OCI-LY1 (cell line): ENCODE measurements around the gene PARD6A.
"Not testable (repeated sequence)": the region's sequence is repeated elsewhere in the genome, so short reads cannot be mapped to it uniquely, and the experiment has no call there.

Experiments
- H2AFZ ChIP-seq: fragments of 200-600 bp; sonication (generic), shearing (Covaris generic); 2 replicates; pipeline ENCODE4 v1.6.0; 2014; ENCODE audit warnings: antibody characterized with exemption, mild to moderate bottlenecking, low read length
- H3F3A ChIP-seq: fragments of 200-600 bp; sonication (generic), shearing (Covaris generic); 2 replicates; pipeline ENCODE4 v1.6.0; 2014; ENCODE audit warnings: mild to moderate bottlenecking, antibody characterized with exemption, low read length, moderate library complexity; ENCODE audit not compliant: insufficient read depth
- H3K27ac ChIP-seq: fragments of 200-600 bp; sonication (generic); 2 replicates; pipeline ENCODE4 v1.5.1; 2014; ENCODE audit warnings: low read length, mixed run types, mild to moderate bottlenecking, low read depth; ENCODE audit not compliant: poor library complexity, severe bottlenecking
- H3K27me3 ChIP-seq: fragments of 200-600 bp; sonication (generic); 2 replicates; pipeline ENCODE4 v1.6.0; 2014; ENCODE audit warnings: antibody characterized with exemption, mild to moderate bottlenecking, low read length, moderate library complexity; ENCODE audit not compliant: insufficient read depth
- H3K36me3 ChIP-seq: fragments of 200-600 bp; sonication (generic); 2 replicates; pipeline ENCODE4 v1.6.1; 2014; ENCODE audit warnings: mild to moderate bottlenecking, antibody characterized with exemption, low read length, moderate library complexity, mixed read lengths; ENCODE audit not compliant: insufficient read depth
- H3K4me1 ChIP-seq: fragments of 200-600 bp; sonication (generic); 2 replicates; pipeline ENCODE4 v1.5.1; 2014; ENCODE audit warnings: mild to moderate bottlenecking, low read length, moderate library complexity; ENCODE audit not compliant: insufficient read depth, severe bottlenecking
- H3K4me2 ChIP-seq: fragments of 200-600 bp; sonication (generic), shearing (Covaris generic); 2 replicates; pipeline ENCODE4 v1.6.1; 2014; ENCODE audit warnings: low read length
- H3K4me3 ChIP-seq: fragments of 200-600 bp; sonication (generic); 2 replicates; pipeline ENCODE4 v1.5.1; 2014; ENCODE audit warnings: low read length, low read depth, mild to moderate bottlenecking, mixed read lengths; ENCODE audit not compliant: poor library complexity, severe bottlenecking
- H3K79me2 ChIP-seq: fragments of 200-600 bp; shearing (Covaris generic); 2 replicates; pipeline ENCODE4 v1.6.1; 2016; ENCODE audit warnings: mixed run types, low read length, mixed read lengths; ENCODE audit not compliant: insufficient read depth
- H3K9ac ChIP-seq: fragments of 200-600 bp; sonication (generic), shearing (Covaris generic); 2 replicates; pipeline ENCODE4 v1.6.1; 2014; ENCODE audit warnings: mild to moderate bottlenecking, low read length, mixed read lengths
- H3K9me2 ChIP-seq: fragments of 200-600 bp; sonication (generic), shearing (Covaris generic); 2 replicates; pipeline ENCODE4 v1.6.1; 2014; ENCODE audit warnings: low read depth, mild to moderate bottlenecking, low read length, mixed read lengths
- H3K9me3 ChIP-seq: fragments of 200-600 bp; shearing (Covaris generic); 2 replicates; pipeline ENCODE4 v1.6.1; 2014; ENCODE audit warnings: low read length, mixed read lengths
- H4K20me1 ChIP-seq: fragments of 200-600 bp; sonication (generic), shearing (Covaris generic); 2 replicates; pipeline ENCODE4 v1.6.0; 2016; ENCODE audit warnings: mild to moderate bottlenecking, low read length; ENCODE audit not compliant: insufficient read depth
- EZH2 ChIP-seq: fragments of 200-600 bp; sonication (generic), shearing (Covaris generic); IDR thresholded peaks from 2 replicates; pipeline ENCODE4 v1.8.0; 2017; ENCODE audit warnings: borderline replicate concordance, mixed run types, mild to moderate bottlenecking, antibody characterized with exemption, low read length, moderate library complexity, mixed read lengths
- TF ChIP-seq, protein P1 (sequence below): fragments of 200-600 bp; sonication (generic), shearing (Covaris generic); IDR thresholded peaks from 2 replicates; pipeline ENCODE4 v1.5.1; 2017; ENCODE audit warnings: mild to moderate bottlenecking, antibody characterized with exemption, low read length, moderate library complexity, mixed read lengths

PARD6A gene

DNA sequence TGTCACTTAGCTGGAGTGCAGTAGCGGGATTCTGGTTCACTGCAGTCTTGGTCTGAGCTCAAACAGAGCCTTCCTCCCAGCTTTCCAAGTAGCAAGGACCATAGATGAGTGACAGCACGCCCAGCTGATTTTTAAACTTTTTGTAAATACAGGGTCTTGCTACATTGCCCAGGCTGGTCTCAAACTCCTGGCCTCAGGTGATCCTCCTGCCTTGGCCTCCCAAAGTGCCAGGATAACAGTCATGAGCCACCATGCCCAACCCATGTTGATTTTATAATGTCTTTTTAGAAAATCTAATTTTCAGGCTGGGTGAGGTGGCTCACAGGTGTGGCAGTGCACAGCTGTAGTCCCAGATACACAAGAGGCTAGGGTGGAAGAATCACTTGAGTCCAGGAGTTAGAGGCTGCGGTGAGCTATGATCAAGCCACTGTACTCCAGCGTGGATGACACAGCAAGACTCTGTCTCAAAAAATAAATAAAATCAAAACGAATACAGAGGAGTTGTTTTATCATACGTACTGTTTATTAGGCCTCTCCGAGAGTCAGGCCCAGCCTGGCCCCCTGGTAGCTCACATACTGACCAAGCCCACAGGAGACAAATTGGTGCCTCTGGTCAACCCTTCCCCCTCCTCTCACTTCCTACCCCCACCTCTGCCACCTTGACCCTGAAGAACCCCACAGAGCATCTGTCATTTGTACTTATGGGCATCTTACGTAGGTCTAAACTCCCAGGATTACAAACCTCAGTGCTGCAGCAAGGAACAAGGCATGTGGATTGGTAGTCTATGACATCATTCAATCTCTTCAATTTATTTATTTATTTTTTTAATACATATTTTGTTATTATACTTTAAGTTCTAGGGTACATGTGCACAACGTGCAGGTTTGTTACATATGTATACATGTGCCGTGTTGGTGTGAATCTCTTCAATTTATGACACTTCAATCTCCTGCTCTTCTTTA lies 19.5 kb downstream of the PARD6A start:
- H3K27me3 ChIP-seq, result no peaks in the 10 kb centered on the region
- no peak overlapping the region for H2AFZ ChIP-seq
- TF ChIP-seq, protein P1, sequence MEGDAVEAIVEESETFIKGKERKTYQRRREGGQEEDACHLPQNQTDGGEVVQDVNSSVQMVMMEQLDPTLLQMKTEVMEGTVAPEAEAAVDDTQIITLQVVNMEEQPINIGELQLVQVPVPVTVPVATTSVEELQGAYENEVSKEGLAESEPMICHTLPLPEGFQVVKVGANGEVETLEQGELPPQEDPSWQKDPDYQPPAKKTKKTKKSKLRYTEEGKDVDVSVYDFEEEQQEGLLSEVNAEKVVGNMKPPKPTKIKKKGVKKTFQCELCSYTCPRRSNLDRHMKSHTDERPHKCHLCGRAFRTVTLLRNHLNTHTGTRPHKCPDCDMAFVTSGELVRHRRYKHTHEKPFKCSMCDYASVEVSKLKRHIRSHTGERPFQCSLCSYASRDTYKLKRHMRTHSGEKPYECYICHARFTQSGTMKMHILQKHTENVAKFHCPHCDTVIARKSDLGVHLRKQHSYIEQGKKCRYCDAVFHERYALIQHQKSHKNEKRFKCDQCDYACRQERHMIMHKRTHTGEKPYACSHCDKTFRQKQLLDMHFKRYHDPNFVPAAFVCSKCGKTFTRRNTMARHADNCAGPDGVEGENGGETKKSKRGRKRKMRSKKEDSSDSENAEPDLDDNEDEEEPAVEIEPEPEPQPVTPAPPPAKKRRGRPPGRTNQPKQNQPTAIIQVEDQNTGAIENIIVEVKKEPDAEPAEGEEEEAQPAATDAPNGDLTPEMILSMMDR, result no peak
- no peak for TF ChIP-seq EZH2
- peaks cover 30% of the 10 kb centered on the region; the same call in 1 of the 2 replicates for H3K36me3 ChIP-seq
- H3K4me3 ChIP-seq, result no peak overlapping the region
- no peaks in the 10 kb centered on the region for H3K9me2 ChIP-seq
- H3F3A ChIP-seq, result no peaks in the 10 kb centered on the region
- no peak overlapping the region for H3K27ac ChIP-seq
- no peaks in the 10 kb centered on the region for H4K20me1 ChIP-seq
- H3K9me3 ChIP-seq, result no peaks in the 10 kb centered on the region
- H3K4me1 ChIP-seq, result peaks cover under 1% of the 10 kb centered on the region
- no peak overlapping the region for H3K4me2 ChIP-seq
- H3K79me2 ChIP-seq, result no peaks in the 10 kb centered on the region
- no peak overlapping the region for H3K9ac ChIP-seq

DNA sequence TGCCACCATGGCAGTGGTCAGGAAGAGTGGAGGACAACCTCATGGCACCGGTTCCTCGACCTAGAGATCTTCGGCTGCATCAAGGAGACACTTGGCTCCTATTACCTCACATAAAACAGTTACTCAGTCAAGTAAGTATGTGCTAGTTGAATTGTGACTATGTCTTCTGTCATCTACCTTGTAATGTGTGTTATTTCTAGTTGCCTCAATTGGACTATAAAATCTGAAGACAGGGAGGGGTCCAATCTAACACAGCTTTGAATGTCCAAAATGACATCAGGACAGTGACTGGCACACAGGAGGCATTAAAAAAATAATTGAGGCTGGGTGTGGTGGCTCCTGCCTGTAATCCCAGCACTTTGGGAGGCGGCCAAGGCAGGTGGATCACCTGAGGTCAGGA lies 23.0 kb downstream of the PARD6A start:
- H3K9me2 ChIP-seq, result no peaks in the 10 kb centered on the region
- H3K79me2 ChIP-seq, result no peaks in the 10 kb centered on the region
- peaks cover 27% of the 10 kb centered on the region; the same call in 1 of the 2 replicates for H3K36me3 ChIP-seq
- no peak overlapping the region for H3K4me3 ChIP-seq
- no peak overlapping the region for H3K4me2 ChIP-seq
- no peaks in the 10 kb centered on the region for H3F3A ChIP-seq
- no peaks in the 10 kb centered on the region for H3K9me3 ChIP-seq
- H2AFZ ChIP-seq, result no peak overlapping the region
- no peak overlapping the region for H3K9ac ChIP-seq
- H4K20me1 ChIP-seq, result no peaks in the 10 kb centered on the region
- H3K4me1 ChIP-seq, result peaks cover 15% of the 10 kb centered on the region
- no peak overlapping the region for H3K27ac ChIP-seq
- H3K27me3 ChIP-seq, result no peaks in the 10 kb centered on the region
- TF ChIP-seq, protein P1, result no peak
- no peak for TF ChIP-seq EZH2

DNA sequence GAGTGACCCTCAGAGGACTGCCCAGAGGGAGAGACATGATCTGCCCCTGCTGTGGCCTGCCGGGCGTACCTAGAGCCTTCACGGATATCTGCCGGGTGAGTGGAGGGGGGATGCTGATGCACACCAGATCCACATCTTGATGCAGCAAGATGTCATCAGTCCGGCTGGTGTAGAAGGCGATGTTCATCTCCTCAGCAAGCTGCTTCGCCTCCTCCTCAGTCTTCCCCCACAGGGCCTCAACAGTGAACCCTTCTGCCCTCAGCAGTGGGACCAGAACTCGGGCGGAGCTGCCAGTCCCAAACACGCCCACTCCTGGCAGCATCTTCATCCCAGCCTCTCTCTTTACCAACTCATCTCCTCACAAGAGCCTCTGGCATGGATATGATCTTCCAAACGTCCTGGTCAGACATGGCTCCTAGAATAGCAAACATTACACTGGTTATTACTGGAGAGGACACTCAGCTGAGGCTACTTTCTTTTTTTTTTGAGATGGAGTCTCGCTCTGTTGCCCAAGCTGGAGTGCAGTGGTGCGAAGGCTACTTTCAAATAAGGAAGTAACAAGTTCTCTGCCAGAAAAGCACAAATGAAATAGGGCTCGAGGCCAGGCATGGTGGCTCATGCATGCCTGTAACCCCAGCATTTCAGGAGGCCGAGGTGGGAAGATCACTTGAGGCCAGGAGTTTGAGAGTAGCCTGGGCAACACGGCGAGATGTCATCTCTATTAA lies 24.8 kb downstream of the PARD6A start:
- H3K36me3 ChIP-seq, result peaks cover 36% of the 10 kb centered on the region; the same call in 1 of the 2 replicates

DNA sequence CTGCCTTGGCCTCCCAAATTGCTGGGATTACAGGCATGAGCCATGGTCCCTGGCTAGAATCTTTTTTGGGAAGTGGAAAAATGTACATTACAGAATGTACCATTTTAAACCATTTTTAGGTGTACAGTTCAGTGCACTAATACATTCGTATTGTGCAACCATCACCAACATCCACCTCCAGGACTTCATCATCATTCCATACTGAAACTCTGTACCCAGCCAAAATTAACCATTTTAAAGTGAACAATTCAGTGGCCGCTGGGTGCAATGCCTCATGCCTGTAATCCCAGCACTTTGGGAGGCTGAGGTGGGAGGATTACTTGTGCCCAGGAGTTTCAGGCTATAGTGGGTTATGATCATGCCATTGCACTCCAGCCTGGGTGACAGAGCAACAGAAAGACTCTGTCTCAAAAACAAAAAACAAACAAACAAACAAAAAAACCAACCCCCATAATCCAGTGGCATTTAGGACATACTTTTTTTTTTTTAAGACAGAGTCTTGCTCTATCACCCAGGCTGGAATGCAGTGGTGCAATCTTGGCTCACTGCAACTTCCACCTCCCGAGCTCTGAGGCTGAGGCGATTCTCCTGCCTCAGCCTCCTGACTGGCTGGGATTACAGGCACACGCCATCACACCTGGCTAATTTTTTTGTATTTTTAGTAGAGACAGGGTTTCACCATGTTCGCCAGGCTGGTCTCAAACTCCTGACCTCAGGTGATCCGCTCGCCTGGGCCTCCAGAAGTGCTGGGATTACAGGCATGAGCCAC lies 32.9 kb downstream of the PARD6A start:
- H3K4me2 ChIP-seq, result peak overlapping the region; percentile 51; the same call in 1 of the 2 replicates
- H3F3A ChIP-seq, H2AFZ ChIP-seq, H3K27me3 ChIP-seq, H3K9me2 ChIP-seq, H3K9ac ChIP-seq, H4K20me1 ChIP-seq, H3K79me2 ChIP-seq, H3K9me3 ChIP-seq: not testable (repeated sequence)
- peaks cover 20% of the 10 kb centered on the region; the same call in 1 of the 2 replicates for H3K36me3 ChIP-seq
- H3K4me3 ChIP-seq, result peak overlapping the region; percentile 30
- peaks cover 35% of the 10 kb centered on the region for H3K4me1 ChIP-seq
- peak overlapping the region; percentile 80 for H3K27ac ChIP-seq

More for the DNA sequence above, 24.8 kb downstream of the PARD6A start:
- Histone ChIP-seq H3K4me1 (peaks cover 15% of the 10 kb centered on the region), H3K27ac (peak overlapping the region; percentile 59), H3K79me2 (no peaks in the 10 kb centered on the region), H3K9ac (no peak overlapping the region), H3K4me2 (no peak overlapping the region), H3K9me3 (no peaks in the 10 kb centered on the region), H3K9me2 (no peaks in the 10 kb centered on the region), H2AFZ (no peak overlapping the region), H3K27me3 (no peaks in the 10 kb centered on the region), H4K20me1 (no peaks in the 10 kb centered on the region), H3K4me3 (no peak overlapping the region), H3F3A (no peaks in the 10 kb centered on the region)
- TF ChIP-seq, protein P1, result no peak
- no peak for TF ChIP-seq EZH2
